Peyer's patch (tissue), 4 donors: ENCODE measurements around the gene SPDYC.

Experiments used
- CTCF ChIP-seq, 6 experiments: fragments of 450-650 bp in 4 of 6; fragments of 200-600 bp in 2 of 6; sonication (generic) in 1 of 6; IDR thresholded peaks; one replicate each; pipeline ENCODE4 v1.5.1; 2017 to 2019; ENCODE audit warnings: antibody characterized with exemption in 6 of 6, mild to moderate bottlenecking in 3 of 6, moderate library complexity in 1 of 6
- POLR2A ChIP-seq, 2 donors: fragments of 450-650 bp; IDR thresholded peaks; one replicate each; pipeline ENCODE4 v1.5.1; 2017; ENCODE audit warnings: antibody characterized with exemption in 2 of 2, mild to moderate bottlenecking in 2 of 2, moderate library complexity in 2 of 2

DNA sequence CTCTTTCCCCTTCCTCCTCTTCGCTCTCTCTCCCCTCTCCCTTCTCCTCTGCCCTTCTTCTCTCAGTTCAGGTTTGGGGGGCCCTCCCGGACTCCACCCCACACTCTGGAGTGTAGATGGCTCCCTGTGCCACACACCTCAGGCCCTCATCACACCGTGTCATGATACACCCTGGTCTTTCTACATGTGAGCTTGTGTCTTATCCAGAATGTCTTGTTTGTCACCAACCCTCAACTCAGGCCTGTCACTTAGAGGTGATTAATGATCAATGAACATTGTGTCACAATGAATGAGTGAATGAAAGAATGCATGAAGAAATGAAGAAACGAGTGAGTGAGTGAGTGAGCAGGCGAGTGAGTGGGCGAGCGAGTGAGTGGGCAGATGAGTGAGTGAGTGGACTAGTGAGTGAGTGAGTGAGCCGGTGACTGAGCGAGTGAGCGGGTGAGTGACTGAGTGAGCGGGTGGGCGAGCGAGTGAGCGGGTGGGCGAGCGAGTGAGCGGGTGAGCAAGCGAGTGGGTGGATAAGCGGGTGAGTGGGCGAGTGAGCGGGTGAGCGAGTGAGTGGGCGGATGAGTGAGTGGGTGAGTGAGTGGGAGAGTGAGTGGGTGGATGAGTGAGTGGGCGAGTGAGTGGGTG, 45.5 kb downstream of the SPDYC start:
- TF ChIP-seq CTCF (IDR thresholded peaks at IDR 0.05) (no peak), POLR2A (IDR thresholded peaks at IDR 0.05) (no peak)
